Endothelial cell of umbilical vein (primary cell): Measurements from ENCODE around the gene PFKP. TPM values are rescaled to one million over a fixed set of nuclear protein-coding genes. Genes with fewer than 3 reads are reported as not detected.

Experiments used
- BruUV-seq: library from RNA; stranded (reverse); fragments of 400-500 nt; replicated peaks from 2 replicates; lab custom pipeline; 2021; lab: Mats Ljungman, UMichigan
- CTCF ChIA-PET: fragments of 300-600, 350-600 bp; sonication (Branson Sonifier 250); formaldehyde crosslinking; loops from one replicate; lab custom pipeline; 2021; ENCODE audit warnings: antibody characterized with exemption, inconsistent platforms; lab: Charles Lee
- POLR2A ChIA-PET: fragments of 300-600, 350-600 bp; sonication (Branson Sonifier 250); formaldehyde crosslinking; loops from one replicate; lab custom pipeline; 2021; ENCODE audit warnings: antibody characterized with exemption, inconsistent platforms; lab: Charles Lee
- DNase-seq: peaks from one replicate; pipeline ENCODE4 v3.0.0-alpha.2; 2011; ENCODE audit warnings: low read depth, low spot score
- FAIRE-seq: peaks from 2 replicates; lab custom pipeline; 2011; peaks lifted over from hg19 to GRCh38; lab: Jason Lieb, UNC
- H2AFZ ChIP-seq: 2 replicates; pipeline ENCODE4 v1.6.0; 2012; ENCODE audit warnings: low read depth, low read length, control low read depth, inconsistent platforms
- H3K27ac ChIP-seq: 2 replicates; pipeline ENCODE4 v1.5.1; 2011; ENCODE audit warnings: low read depth, mild to moderate bottlenecking, control low read depth, low read length, moderate library complexity; ENCODE audit not compliant: insufficient read depth
- H3K27me3 ChIP-seq, 2 experiments: 2 replicates each; pipeline versions ENCODE4 v1.6.0 to v1.6.1; 2011; ENCODE audit warnings: low read length in 2 of 2, mixed read lengths in 1 of 2; ENCODE audit not compliant: control insufficient read depth in 2 of 2, insufficient read depth in 2 of 2
- H3K36me3 ChIP-seq, 2 experiments: 2 replicates in 1 of 2; 3 replicates in 1 of 2; pipeline ENCODE4 v1.5.1; 2011; ENCODE audit warnings: low read length in 2 of 2, mild to moderate bottlenecking in 1 of 2, moderate library complexity in 1 of 2; ENCODE audit not compliant: control insufficient read depth in 2 of 2, insufficient read depth in 2 of 2; ENCODE audit errors: extremely low read depth in 1 of 2
- H3K4me1 ChIP-seq: 3 replicates; pipeline ENCODE4 v1.5.1; 2011; ENCODE audit warnings: mild to moderate bottlenecking, low read length; ENCODE audit not compliant: control insufficient read depth, insufficient read depth; ENCODE audit errors: extremely low read depth
- H3K4me2 ChIP-seq: 2 replicates; pipeline ENCODE4 v1.6.1; 2011; ENCODE audit warnings: low read length, control low read depth, mixed read lengths; ENCODE audit not compliant: insufficient read depth
- H3K4me3 ChIP-seq, 3 experiments: fragments of 200-600 bp in 1 of 3; sonication (generic), shearing (Covaris generic) in 1 of 3; replicated peaks in 1 of 3; 2 replicates each; pipeline ENCODE4 v1.5.1; 2011 to 2016; ENCODE audit warnings: control low read depth in 3 of 3, low read length in 3 of 3, mild to moderate bottlenecking in 2 of 3, inconsistent platforms in 1 of 3, low read depth in 1 of 3, moderate library complexity in 1 of 3; ENCODE audit not compliant: insufficient read depth in 1 of 3
- H3K79me2 ChIP-seq: 2 replicates; pipeline ENCODE4 v1.6.0; 2012; ENCODE audit warnings: low read length, inconsistent platforms; ENCODE audit not compliant: control insufficient read depth, insufficient read depth
- H3K9ac ChIP-seq: replicated peaks from 2 replicates; pipeline ENCODE3; 2011; ENCODE audit warnings: low read length, control low read depth; ENCODE audit not compliant: insufficient read depth; ENCODE audit errors: extremely low read depth
- H3K9me1 ChIP-seq: replicated peaks from 3 replicates; pipeline ENCODE4 v1.6.0; 2011; ENCODE audit warnings: mild to moderate bottlenecking, low read length; ENCODE audit not compliant: control insufficient read depth, insufficient read depth; ENCODE audit errors: extremely low read depth
- H3K9me3 ChIP-seq: replicated peaks from 2 replicates; pipeline ENCODE4 v1.5.1; 2012; ENCODE audit warnings: low read length, inconsistent platforms; ENCODE audit not compliant: control insufficient read depth, insufficient read depth
- H4K20me1 ChIP-seq: replicated peaks from 2 replicates; pipeline ENCODE3; 2011; ENCODE audit warnings: mild to moderate bottlenecking, low read length; ENCODE audit not compliant: control insufficient read depth, insufficient read depth; ENCODE audit errors: extremely low read depth
- CTCF ChIP-seq, 2 donors: IDR thresholded peaks; 1 replicate in 1 of 2; 2 replicates in 1 of 2; pipeline ENCODE4 v1.5.1; 2011; ENCODE audit warnings: low read length in 2 of 2, mild to moderate bottlenecking in 2 of 2, moderate library complexity in 2 of 2, control low read depth in 1 of 2, inconsistent platforms in 1 of 2, low read depth in 1 of 2; ENCODE audit not compliant: insufficient read depth in 1 of 2; ENCODE audit errors: extremely low read depth in 1 of 2
- EZH2 ChIP-seq: IDR thresholded peaks from 2 replicates; pipeline ENCODE4 v1.6.1; 2012; ENCODE audit warnings: borderline replicate concordance, low read depth, mild to moderate bottlenecking, moderate library complexity, low read length, inconsistent platforms; ENCODE audit not compliant: severe bottlenecking
- GATA2 ChIP-seq: IDR thresholded peaks from 2 replicates; pipeline ENCODE4 v1.7.0; 2011; ENCODE audit warnings: low read depth, mild to moderate bottlenecking, moderate library complexity, mixed read lengths, low read length; ENCODE audit not compliant: insufficient read length, insufficient read depth
- JUN ChIP-seq: IDR thresholded peaks from 2 replicates; pipeline ENCODE4 v1.6.1; 2011; ENCODE audit warnings: borderline replicate concordance, low read depth; ENCODE audit not compliant: insufficient read length, insufficient read depth
- MAX ChIP-seq: IDR thresholded peaks from 2 replicates; pipeline ENCODE4 v1.6.1; 2011; ENCODE audit not compliant: insufficient read depth, insufficient read length
- MYC ChIP-seq: IDR thresholded peaks from one replicate; pipeline ENCODE4 v1.6.1; 2011; ENCODE audit warnings: mild to moderate bottlenecking, low read depth, low read length
- POLR2A ChIP-seq: IDR thresholded peaks from 2 replicates; pipeline ENCODE4 v1.6.1; 2012; ENCODE audit warnings: low read depth, mild to moderate bottlenecking, control low read depth, low read length
- POLR2AphosphoS5 ChIP-seq: IDR thresholded peaks from 2 replicates; pipeline ENCODE4 v1.6.1; 2012; ENCODE audit warnings: low read depth, mild to moderate bottlenecking, control low read depth, low read length, moderate library complexity; ENCODE audit not compliant: insufficient read depth
- dilution Hi-C: fragments of 300-500 bp; cut with MboI; formaldehyde crosslinking; loops from one replicate; pipeline ENCODE4 v1.15.0; 2019; ENCODE audit warnings: low sequenced_read_pairs; ENCODE audit not compliant: extremely low pct_ligation_motif_present
- intact Hi-C: fragments of 100-400 bp; cut with micrococcal nuclease; formaldehyde crosslinking; loops from one replicate; pipeline ENCODE4 v1.10.0; 2022
- polyA plus RNA-seq, 4 experiments: library from polyadenylated mRNA; depleted of rRNA in 3 of 4; stranded (reverse) in 3 of 4; unstranded in 1 of 4; fragments of >200 nt; gene quantifications; 2 replicates each; pipeline versions ENCODE4 v1.2.1 to v1.2.3, GENCODE V29; 2011 to 2012; ENCODE audit warnings: missing spikeins in 1 of 4
- total RNA-seq: library from RNA; stranded (reverse); gene quantifications from 2 replicates; pipeline ENCODE4 v1.2.3, GENCODE V29; 2021

The PFKP gene
- total and polyA plus RNA-seq, 2 donors (not counting 3 experiments of a cell fraction or from before 2014, with no cell fraction given): 185 to 359 TPM

- dilution Hi-C loops: no loop called here
- intact Hi-C loops: no loop called here
Observed at GRCh38 chr10:3064423-3064822, 2.9 kb upstream of the PFKP start.

GRCh38 chr10:3065622-3066021, 1.7 kb upstream of the PFKP start:
- Histone ChIP-seq H3K27ac (no peak overlapping the region), H2AFZ (no peak overlapping the region), H3K4me3 (no peak overlapping the region), H3K9me3 (no peaks in the 10 kb centered on the region), H3K9ac (no peak overlapping the region), H3K9me1 (no peaks in the 10 kb centered on the region), H3K36me3 (no peaks in the 10 kb centered on the region), H3K79me2 (peaks cover 32% of the 10 kb centered on the region), H3K27me3 (peaks cover 0 to 1% of the 10 kb centered on the region in 2 experiments), H3K4me1 (peaks cover 20% of the 10 kb centered on the region), H4K20me1 (no peaks in the 10 kb centered on the region), H3K4me2 (no peak overlapping the region)
- TF ChIP-seq POLR2A (no peak), POLR2AphosphoS5 (no peak), JUN (no peak), CTCF (IDR thresholded peaks at IDR 0.05; ENCODE audit: extremely low read depth in 1 of 2, insufficient read depth in 1 of 2, low read depth in 1 of 2, low read length in 2 of 2) (no peak), MYC (no peak), MAX (no peak), GATA2 (no peak), EZH2 (no peak)
- CTCF ChIA-PET: no interaction called here
- POLR2A ChIA-PET: no interaction called here
- intact Hi-C loops (loop anchor here (1.0 kb wide), 1 partner anchor 20 kb away; no protein-coding TSS in a partner anchor), dilution Hi-C loops (no loop called here)
- no TSS peak for BruUV-seq
- DNase-seq (no peak), FAIRE-seq (no peak)

More at GRCh38 chr10:3064423-3064822, 2.9 kb upstream of the PFKP start:
- H3K4me1 ChIP-seq: peaks cover 8% of the 10 kb centered on the region
- no peak for TF ChIP-seq MAX
- ChIA-PET CTCF (no interaction called here), POLR2A (interaction anchor here (0.7 kb wide), 1 partner anchor 20 kb away, joined by 3 read pairs; no protein-coding TSS in a partner anchor)
- BruUV-seq: no TSS peak
- no peak overlapping the region for H3K4me2 ChIP-seq
- no peaks in the 10 kb centered on the region for H3K36me3 ChIP-seq
- peaks cover 0 to 2% of the 10 kb centered on the region in 2 experiments for H3K27me3 ChIP-seq
- no peak overlapping the region for H2AFZ ChIP-seq
- H3K9me1 ChIP-seq: no peaks in the 10 kb centered on the region
- no peaks in the 10 kb centered on the region for H3K9me3 ChIP-seq
- no peak overlapping the region for H3K4me3 ChIP-seq
- no peak for DNase-seq
- H3K27ac ChIP-seq: no peak overlapping the region
- no peak for FAIRE-seq
- no peaks in the 10 kb centered on the region for H4K20me1 ChIP-seq
- H3K79me2 ChIP-seq: peaks cover 20% of the 10 kb centered on the region
- no peak overlapping the region for H3K9ac ChIP-seq
